Measurements from ENCODE around the gene HIRA. TPM values are rescaled to one million over a fixed set of nuclear protein-coding genes. Genes with fewer than 3 reads are reported as not detected.

Gene HIRA
- total and polyA plus RNA-seq, 8 donors = 18.4 to 30.6 (median 25.2) TPM

DNA sequence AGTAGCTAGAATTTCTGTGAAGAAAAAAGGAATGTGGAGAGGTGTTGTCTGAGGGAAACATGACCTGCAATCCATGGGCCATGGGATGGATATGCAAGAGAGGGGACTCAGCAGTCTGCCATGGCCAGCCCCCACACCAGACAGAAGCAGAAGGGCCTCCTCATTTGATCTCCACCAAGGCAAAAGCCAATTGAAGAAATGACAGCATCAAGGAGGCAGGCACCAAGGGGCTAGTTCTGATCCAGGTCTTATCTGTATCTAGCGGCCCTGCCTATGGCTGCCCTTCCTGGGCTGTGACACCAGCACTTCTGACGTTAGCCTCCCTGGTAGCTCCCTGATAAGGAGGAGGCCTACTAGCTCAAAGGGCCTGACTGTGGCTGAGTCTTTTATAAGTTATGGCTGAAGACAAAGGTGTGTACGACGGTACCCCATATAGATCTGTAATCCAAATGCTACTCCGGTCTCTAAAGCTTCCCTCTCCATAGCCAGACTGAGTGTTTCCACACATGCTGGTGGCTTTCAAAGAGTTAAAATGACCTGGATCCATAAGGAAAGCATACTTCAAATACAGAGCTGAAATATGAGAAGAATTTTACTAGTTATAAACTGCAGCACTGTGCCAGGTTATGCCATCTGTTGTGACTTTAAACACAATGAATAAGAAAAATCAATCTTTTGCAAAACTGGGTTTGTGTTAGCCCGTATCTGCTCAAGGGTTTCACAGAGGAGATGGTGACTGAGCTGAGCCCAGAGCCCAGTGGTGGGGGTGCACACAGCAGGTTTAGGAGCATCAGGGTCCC is 34.4 kb downstream of the HIRA start:
- no peaks in the 10 kb centered on the region for H3K27me3 ChIP-seq
- TF ChIP-seq, protein P1, sequence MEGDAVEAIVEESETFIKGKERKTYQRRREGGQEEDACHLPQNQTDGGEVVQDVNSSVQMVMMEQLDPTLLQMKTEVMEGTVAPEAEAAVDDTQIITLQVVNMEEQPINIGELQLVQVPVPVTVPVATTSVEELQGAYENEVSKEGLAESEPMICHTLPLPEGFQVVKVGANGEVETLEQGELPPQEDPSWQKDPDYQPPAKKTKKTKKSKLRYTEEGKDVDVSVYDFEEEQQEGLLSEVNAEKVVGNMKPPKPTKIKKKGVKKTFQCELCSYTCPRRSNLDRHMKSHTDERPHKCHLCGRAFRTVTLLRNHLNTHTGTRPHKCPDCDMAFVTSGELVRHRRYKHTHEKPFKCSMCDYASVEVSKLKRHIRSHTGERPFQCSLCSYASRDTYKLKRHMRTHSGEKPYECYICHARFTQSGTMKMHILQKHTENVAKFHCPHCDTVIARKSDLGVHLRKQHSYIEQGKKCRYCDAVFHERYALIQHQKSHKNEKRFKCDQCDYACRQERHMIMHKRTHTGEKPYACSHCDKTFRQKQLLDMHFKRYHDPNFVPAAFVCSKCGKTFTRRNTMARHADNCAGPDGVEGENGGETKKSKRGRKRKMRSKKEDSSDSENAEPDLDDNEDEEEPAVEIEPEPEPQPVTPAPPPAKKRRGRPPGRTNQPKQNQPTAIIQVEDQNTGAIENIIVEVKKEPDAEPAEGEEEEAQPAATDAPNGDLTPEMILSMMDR (IDR thresholded peaks at IDR 0.05) = no peak
- intact Hi-C loops (cut with DNase I) = no loop called here
- DNase-seq (no peak), ATAC-seq (no peak)
- peaks cover 5 to 95% of the 10 kb centered on the region in 2 donors for H3K36me3 ChIP-seq
- no peaks in the 10 kb centered on the region for H3K4me1 ChIP-seq
- H3K9me3 ChIP-seq = no peaks in the 10 kb centered on the region
- no peak overlapping the region for H3K4me3 ChIP-seq
- H3K27ac ChIP-seq = no peak overlapping the region

- TF ChIP-seq, protein P1 (IDR thresholded peaks at IDR 0.05) = no peak
- Histone ChIP-seq H3K4me1 (no peaks in the 10 kb centered on the region), H3K27me3 (no peaks in the 10 kb centered on the region), H3K36me3 (peaks cover 5 to 96% of the 10 kb centered on the region in 2 donors), H3K27ac (no peak overlapping the region), H3K9me3 (no peaks in the 10 kb centered on the region), H3K4me3 (no peak overlapping the region)
- intact Hi-C loops (cut with DNase I) = no loop called here
- no peak for ATAC-seq
- no peak for DNase-seq
Observed at GRCh38 chr22:19396561-19396933, 35.0 kb downstream of the HIRA start.

- Histone ChIP-seq H3K27ac (no peak overlapping the region), H3K36me3 (peaks cover 5 to 98% of the 10 kb centered on the region in 2 donors), H3K9me3 (no peaks in the 10 kb centered on the region), H3K4me1 (no peaks in the 10 kb centered on the region), H3K27me3 (no peaks in the 10 kb centered on the region), H3K4me3 (no peak overlapping the region)
- ATAC-seq (no peak), DNase-seq (no peak)
- intact Hi-C loops (cut with DNase I) = no loop called here
- TF ChIP-seq, protein P1 (IDR thresholded peaks at IDR 0.05) = no peak
Observed at GRCh38 chr22:19395276-19395675, 36.3 kb downstream of the HIRA start.

DNA sequence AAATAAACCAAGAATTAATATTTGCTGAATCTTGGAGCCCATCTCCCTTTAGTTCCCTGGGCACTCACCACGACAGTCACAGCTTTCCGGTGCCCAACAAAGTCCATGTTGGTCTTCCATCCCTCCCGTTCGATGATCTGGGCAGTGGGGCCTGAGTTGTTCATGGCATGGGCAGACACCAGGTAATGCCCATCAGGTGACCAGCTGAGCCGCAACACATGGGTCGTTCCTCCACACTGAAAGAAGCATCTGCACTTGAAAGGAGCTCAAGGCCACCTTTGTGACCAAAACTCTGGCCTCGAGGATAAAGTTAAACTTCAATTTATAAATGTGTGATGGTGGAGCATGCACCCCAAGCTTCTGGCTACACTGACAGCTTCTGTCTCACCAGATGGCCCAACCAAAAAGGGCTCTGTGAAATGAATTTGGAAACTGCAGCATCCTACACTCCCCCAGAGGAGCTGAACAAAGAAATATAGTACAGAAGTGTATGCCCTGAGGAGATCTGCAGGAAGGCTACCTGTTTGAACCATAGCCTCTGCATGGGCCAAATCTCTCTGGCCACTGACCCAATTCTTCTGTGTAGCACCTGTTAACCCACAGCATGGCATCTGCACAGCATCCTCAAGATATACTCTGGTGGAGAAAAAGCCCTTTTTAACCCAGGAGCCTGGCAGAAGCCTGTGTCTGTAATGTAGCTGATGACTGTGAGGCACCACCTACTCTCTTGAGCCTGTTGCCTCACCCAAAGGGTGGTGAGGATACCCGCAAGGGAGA is 37.1 kb downstream of the HIRA start:
- H3K4me1 ChIP-seq = no peaks in the 10 kb centered on the region
- H3K36me3 ChIP-seq = peaks cover 5 to 99% of the 10 kb centered on the region in 2 donors
- no peaks in the 10 kb centered on the region for H3K27me3 ChIP-seq
- no peak for ATAC-seq
- intact Hi-C loops (cut with DNase I) = no loop called here
- H3K27ac ChIP-seq = no peak overlapping the region
- TF ChIP-seq, protein P1 (IDR thresholded peaks at IDR 0.05) = no peak
- DNase-seq = no peak
- no peak overlapping the region for H3K4me3 ChIP-seq
- no peaks in the 10 kb centered on the region for H3K9me3 ChIP-seq

DNA sequence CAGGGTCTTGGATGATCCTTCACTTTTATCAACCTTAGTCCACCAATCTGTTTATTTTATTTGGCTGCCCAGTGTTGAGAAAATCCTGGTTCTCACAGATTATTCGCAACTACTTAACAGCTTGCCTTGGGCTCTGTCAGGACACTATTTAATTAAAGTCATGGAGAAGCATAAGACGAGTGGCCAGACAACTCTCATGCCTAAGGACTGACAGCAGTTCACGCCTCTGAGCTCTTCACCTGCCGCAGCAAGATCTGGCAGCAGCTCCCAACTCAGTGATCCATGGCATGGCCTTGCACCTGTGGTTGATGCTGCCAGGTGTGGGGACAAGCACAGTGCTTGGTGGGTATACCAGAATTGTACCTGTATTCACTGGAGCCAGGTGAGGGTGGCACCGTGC is 37.8 kb downstream of the HIRA start:
- no peaks in the 10 kb centered on the region for H3K4me1 ChIP-seq
- no peak for ATAC-seq
- H3K36me3 ChIP-seq = peaks cover 5 to 100% of the 10 kb centered on the region in 2 donors
- intact Hi-C loops (cut with DNase I) = no loop called here
- H3K4me3 ChIP-seq = no peak overlapping the region
- H3K9me3 ChIP-seq = no peaks in the 10 kb centered on the region
- H3K27ac ChIP-seq = no peak overlapping the region
- TF ChIP-seq, protein P1 (IDR thresholded peaks at IDR 0.05) = no peak
- no peak for DNase-seq
- H3K27me3 ChIP-seq = no peaks in the 10 kb centered on the region

All from left lung (tissue), 10 donors.